ENCODE data around the gene EVA1A.
A peak's percentile ranks its signal among the peaks of the same experiment; 100 is the strongest.

The EVA1A gene

GRCh38 chr2:75569546-75569945 lies 8.8 kb upstream of the EVA1A start:
- Histone ChIP-seq H3K36me3 (ENCODE audit: insufficient read depth, low read length) (no peaks in the 10 kb centered on the region), H3K4me2 (ENCODE audit: low read length) (no peak overlapping the region), H3K27me3 (ENCODE audit: control insufficient read depth, insufficient read depth, low read length) (no peaks in the 10 kb centered on the region), H3K9me3 (replicated peaks; ENCODE audit: low read length) (no peaks in the 10 kb centered on the region), H3K4me3 (ENCODE audit: low read length) (no peak overlapping the region), H3K4me1 (ENCODE audit: control insufficient read depth, insufficient read depth, low read length) (peaks cover 13% of the 10 kb centered on the region), H3K9ac (ENCODE audit: low read depth, low read length) (no peak overlapping the region)

DNA sequence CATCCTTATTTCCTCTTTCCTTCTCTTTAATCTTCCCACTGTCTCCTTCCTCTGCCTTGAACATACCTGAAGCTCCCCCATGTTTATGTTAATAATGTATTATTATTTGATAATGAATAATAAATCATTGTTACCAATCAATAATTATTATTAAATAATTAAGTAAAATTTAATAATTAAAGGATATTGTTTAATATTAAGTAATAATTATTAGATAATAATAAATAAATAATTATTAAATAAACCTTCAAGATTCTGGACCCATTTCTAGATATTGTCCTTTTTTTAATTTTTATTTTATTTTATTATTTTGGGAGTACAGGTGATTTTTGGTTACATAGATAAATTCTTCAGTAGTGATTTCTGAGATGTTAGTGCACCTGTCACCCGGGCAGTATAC lies 7.4 kb upstream of the EVA1A start:
- H3K9ac ChIP-seq (ENCODE audit: low read depth, low read length) = no peak overlapping the region
- H3K4me3 ChIP-seq (ENCODE audit: low read length) = no peak overlapping the region
- H3K9me3 ChIP-seq (replicated peaks; ENCODE audit: low read length) = no peaks in the 10 kb centered on the region
- H3K27me3 ChIP-seq (ENCODE audit: control insufficient read depth, insufficient read depth, low read length) = no peaks in the 10 kb centered on the region
- H3K4me1 ChIP-seq (ENCODE audit: control insufficient read depth, insufficient read depth, low read length) = peaks cover 13% of the 10 kb centered on the region
- no peak overlapping the region for H3K4me2 ChIP-seq (ENCODE audit: low read length)
- no peaks in the 10 kb centered on the region for H3K36me3 ChIP-seq (ENCODE audit: insufficient read depth, low read length)

DNA sequence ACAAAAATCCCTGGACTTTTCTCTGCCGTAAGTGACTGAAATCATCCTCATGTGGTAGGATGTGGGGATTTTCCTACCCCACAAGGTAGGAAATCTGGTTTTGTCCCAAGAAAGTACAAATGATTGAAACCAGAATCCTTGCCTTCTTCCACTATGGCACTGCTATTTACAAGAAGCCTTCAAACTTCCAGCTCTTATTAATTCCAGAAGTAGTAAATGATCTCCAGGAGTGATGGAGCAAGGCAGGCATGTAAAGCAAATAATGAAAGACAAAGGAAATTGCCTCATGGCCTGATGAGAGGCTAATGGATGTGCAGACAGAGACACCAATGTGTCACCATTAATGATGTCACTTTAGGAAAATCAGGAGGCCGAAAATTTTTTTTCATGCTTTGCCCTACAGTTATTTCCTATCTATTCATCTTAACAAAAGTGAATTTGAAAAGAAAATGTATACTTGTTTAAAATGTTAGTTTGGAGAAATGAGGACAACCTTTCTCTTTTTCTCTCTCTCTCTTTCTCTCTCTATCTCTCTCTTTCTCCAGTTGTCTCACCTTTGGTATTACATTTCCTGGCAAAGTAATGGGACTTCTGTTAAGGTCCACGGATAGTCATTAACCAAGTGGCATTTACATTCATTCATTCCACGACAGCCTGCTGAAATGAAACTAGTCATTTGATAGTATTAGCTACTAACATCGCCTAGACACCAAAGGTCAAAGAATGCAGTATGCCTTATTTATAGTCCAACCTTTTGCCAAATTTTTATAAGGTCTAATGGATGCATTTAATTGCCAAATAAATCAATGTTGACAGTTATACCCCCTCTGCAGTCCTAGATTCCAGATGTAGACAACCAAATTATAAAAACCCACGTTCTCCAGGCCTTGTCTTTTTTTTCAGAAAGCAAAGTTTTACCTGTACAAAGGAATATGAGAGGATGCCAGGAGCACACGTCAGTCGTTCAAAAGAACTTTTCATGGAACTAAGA lies 5.0 kb upstream of the EVA1A start:
- Histone ChIP-seq H3K4me3 (ENCODE audit: low read length) (no peak overlapping the region), H3K4me1 (ENCODE audit: control insufficient read depth, insufficient read depth, low read length) (peaks cover 17% of the 10 kb centered on the region)

GRCh38 chr2:75564713-75565359 lies 4.1 kb upstream of the EVA1A start:
- no peaks in the 10 kb centered on the region for H3K36me3 ChIP-seq (ENCODE audit: insufficient read depth, low read length)

More for the DNA sequence above, 5.0 kb upstream of the EVA1A start:
- no peak overlapping the region for H3K4me2 ChIP-seq (ENCODE audit: low read length)
- H3K27me3 ChIP-seq (ENCODE audit: control insufficient read depth, insufficient read depth, low read length) = no peaks in the 10 kb centered on the region
- no peak overlapping the region for H3K9ac ChIP-seq (ENCODE audit: low read depth, low read length)
- no peaks in the 10 kb centered on the region for H3K36me3 ChIP-seq (ENCODE audit: insufficient read depth, low read length)
- H3K9me3 ChIP-seq (replicated peaks; ENCODE audit: low read length) = no peaks in the 10 kb centered on the region

GRCh38 chr2:75564026-75564688 lies 3.4 kb upstream of the EVA1A start:
- no peak overlapping the region for H3K9ac ChIP-seq (ENCODE audit: low read depth, low read length)
- H3K9me3 ChIP-seq (replicated peaks; ENCODE audit: low read length) = no peaks in the 10 kb centered on the region
- no peak overlapping the region for H3K4me2 ChIP-seq (ENCODE audit: low read length)
- H3K4me3 ChIP-seq (ENCODE audit: low read length) = no peak overlapping the region
- no peaks in the 10 kb centered on the region for H3K36me3 ChIP-seq (ENCODE audit: insufficient read depth, low read length)
- peaks cover 21% of the 10 kb centered on the region for H3K4me1 ChIP-seq (ENCODE audit: control insufficient read depth, insufficient read depth, low read length)
- no peaks in the 10 kb centered on the region for H3K27me3 ChIP-seq (ENCODE audit: control insufficient read depth, insufficient read depth, low read length)

More at GRCh38 chr2:75564713-75565359, 4.1 kb upstream of the EVA1A start:
- Histone ChIP-seq H3K4me1 (ENCODE audit: control insufficient read depth, insufficient read depth, low read length) (peaks cover 16% of the 10 kb centered on the region), H3K4me2 (ENCODE audit: low read length) (no peak overlapping the region), H3K9me3 (replicated peaks; ENCODE audit: low read length) (no peaks in the 10 kb centered on the region), H3K9ac (ENCODE audit: low read depth, low read length) (no peak overlapping the region), H3K4me3 (ENCODE audit: low read length) (no peak overlapping the region), H3K27me3 (ENCODE audit: control insufficient read depth, insufficient read depth, low read length) (no peaks in the 10 kb centered on the region)

GRCh38 chr2:75563591-75563990 lies 2.9 kb upstream of the EVA1A start:
- Histone ChIP-seq H3K4me2 (ENCODE audit: low read length) (no peak overlapping the region), H3K9me3 (replicated peaks; ENCODE audit: low read length) (no peaks in the 10 kb centered on the region), H3K36me3 (ENCODE audit: insufficient read depth, low read length) (no peaks in the 10 kb centered on the region), H3K27me3 (ENCODE audit: control insufficient read depth, insufficient read depth, low read length) (no peaks in the 10 kb centered on the region), H3K4me3 (ENCODE audit: low read length) (no peak overlapping the region), H3K4me1 (ENCODE audit: control insufficient read depth, insufficient read depth, low read length) (peaks cover 26% of the 10 kb centered on the region), H3K9ac (ENCODE audit: low read depth, low read length) (no peak overlapping the region)

GRCh38 chr2:75562513-75562864 lies 1.8 kb upstream of the EVA1A start:
- H3K9me3 ChIP-seq (replicated peaks; ENCODE audit: low read length) = no peaks in the 10 kb centered on the region
- no peak overlapping the region for H3K9ac ChIP-seq (ENCODE audit: low read depth, low read length)
- no peaks in the 10 kb centered on the region for H3K27me3 ChIP-seq (ENCODE audit: control insufficient read depth, insufficient read depth, low read length)
- H3K4me3 ChIP-seq (ENCODE audit: low read length) = no peak overlapping the region
- H3K4me2 ChIP-seq (ENCODE audit: low read length) = no peak overlapping the region
- H3K36me3 ChIP-seq (ENCODE audit: insufficient read depth, low read length) = peaks cover 8% of the 10 kb centered on the region
- peaks cover 35% of the 10 kb centered on the region for H3K4me1 ChIP-seq (ENCODE audit: control insufficient read depth, insufficient read depth, low read length)

GRCh38 chr2:75561566-75562512 lies 1.1 kb upstream of the EVA1A start:
- Histone ChIP-seq H3K4me3 (ENCODE audit: low read length) (peak overlapping the region; percentile 94), H3K9ac (ENCODE audit: low read depth, low read length) (peak overlapping the region; percentile 86), H3K4me2 (ENCODE audit: low read length) (peak overlapping the region; percentile 96), H3K9me3 (replicated peaks; ENCODE audit: low read length) (no peaks in the 10 kb centered on the region), H3K27me3 (ENCODE audit: control insufficient read depth, insufficient read depth, low read length) (no peaks in the 10 kb centered on the region), H3K4me1 (ENCODE audit: control insufficient read depth, insufficient read depth, low read length) (peaks cover 41% of the 10 kb centered on the region), H3K36me3 (ENCODE audit: insufficient read depth, low read length) (peaks cover 8% of the 10 kb centered on the region)

DNA sequence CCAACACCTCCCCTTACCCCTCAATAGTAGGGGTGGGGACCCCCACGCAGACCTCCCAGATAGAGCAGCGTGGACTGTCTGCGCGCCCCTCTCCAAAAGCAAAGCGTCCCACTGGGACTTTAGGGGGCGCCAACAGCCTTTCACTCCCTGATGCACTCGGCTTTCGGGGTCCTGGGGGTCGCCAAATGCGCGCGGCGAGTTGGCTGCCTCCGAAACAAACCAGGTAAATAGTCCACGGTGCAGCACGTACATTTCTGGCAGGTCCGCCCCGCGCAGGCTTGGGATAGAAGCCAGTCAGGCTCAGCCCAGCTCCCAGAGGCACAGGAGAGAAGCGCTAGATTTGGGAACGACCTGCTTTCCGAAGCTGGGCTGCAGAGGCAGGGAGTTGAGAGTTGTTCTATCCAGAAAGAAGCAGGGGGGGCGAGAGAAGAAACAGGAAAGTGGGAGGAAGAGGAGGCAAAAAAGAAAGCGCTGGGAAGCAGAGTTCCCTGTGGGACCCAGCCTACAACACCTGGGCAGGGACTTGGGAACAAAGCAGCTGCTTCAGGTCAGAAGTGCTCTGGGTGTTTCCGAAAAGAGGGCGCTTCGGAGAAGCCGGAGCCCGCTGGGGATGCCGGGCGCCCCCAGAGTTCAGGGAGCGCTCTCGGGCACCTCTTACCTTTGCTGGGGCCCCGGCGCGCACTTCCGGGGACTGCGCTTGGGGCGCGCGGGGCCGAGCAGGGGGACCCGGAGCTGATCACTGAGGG lies 544 bp downstream of the EVA1A start:
- peaks cover 53% of the 10 kb centered on the region for H3K4me1 ChIP-seq (ENCODE audit: control insufficient read depth, insufficient read depth, low read length)
- H3K4me3 ChIP-seq (ENCODE audit: low read length) = peak overlapping the region; percentile 94
- H3K9me3 ChIP-seq (replicated peaks; ENCODE audit: low read length) = no peaks in the 10 kb centered on the region
- peaks cover 8% of the 10 kb centered on the region for H3K36me3 ChIP-seq (ENCODE audit: insufficient read depth, low read length)
- peak overlapping the region; percentile 86 for H3K9ac ChIP-seq (ENCODE audit: low read depth, low read length)
- peak overlapping the region; percentile 96 for H3K4me2 ChIP-seq (ENCODE audit: low read length)
- H3K27me3 ChIP-seq (ENCODE audit: control insufficient read depth, insufficient read depth, low read length) = no peaks in the 10 kb centered on the region

- Histone ChIP-seq H3K4me3 (ENCODE audit: low read length) (peak overlapping the region; percentile 94), H3K9ac (ENCODE audit: low read depth, low read length) (peak overlapping the region; percentile 86), H3K4me2 (ENCODE audit: low read length) (peak overlapping the region; percentile 96), H3K9me3 (replicated peaks; ENCODE audit: low read length) (no peaks in the 10 kb centered on the region), H3K4me1 (ENCODE audit: control insufficient read depth, insufficient read depth, low read length) (peaks cover 53% of the 10 kb centered on the region), H3K27me3 (ENCODE audit: control insufficient read depth, insufficient read depth, low read length) (no peaks in the 10 kb centered on the region), H3K36me3 (ENCODE audit: insufficient read depth, low read length) (peaks cover 8% of the 10 kb centered on the region)
Measured at GRCh38 chr2:75559680-75560021, 1.1 kb downstream of the EVA1A start.

Measured in skeletal muscle satellite cell (primary cell).